Lung (tissue), 12 donors: ENCODE measurements around the gene TERB2. TPM values are rescaled to one million over a fixed set of nuclear protein-coding genes. Genes with fewer than 3 reads are reported as not detected.
"Not testable (repeated sequence)": the region's sequence is repeated elsewhere in the genome, so short reads cannot be mapped to it uniquely, and the experiment has no call there.

ENCODE experiments used
- ATAC-seq: fragments of 200-7000 bp; cut with Tn5 transposase; one replicate; pipeline ENCODE4 v1.9.1; 2020; ENCODE audit warnings: moderate number of reproducible peaks; ENCODE audit not compliant: insufficient read depth, low FRiP score
- DNase-seq, 3 donors: peaks; one replicate each; pipeline ENCODE4 v3.0.0-alpha.2; 2013 to 2017
- H3K27ac ChIP-seq, 2 donors: one replicate each; pipeline ENCODE4 v1.5.1; 2013; ENCODE audit warnings: mild to moderate bottlenecking in 2 of 2, moderate library complexity in 2 of 2, control low read depth in 1 of 2, inconsistent platforms in 1 of 2, low read depth in 1 of 2, low read length in 1 of 2
- H3K27me3 ChIP-seq, 3 donors: one replicate each; pipeline ENCODE4 v1.5.1; 2013; ENCODE audit warnings: low read length in 2 of 3; ENCODE audit not compliant: control insufficient read depth in 3 of 3, insufficient read depth in 3 of 3
- H3K36me3 ChIP-seq, 4 donors: one replicate each; pipeline ENCODE4 v1.5.1; 2013; ENCODE audit warnings: low read length in 4 of 4, mild to moderate bottlenecking in 1 of 4, moderate library complexity in 1 of 4; ENCODE audit not compliant: control insufficient read depth in 4 of 4, insufficient read depth in 4 of 4
- H3K4me1 ChIP-seq, 5 donors: one replicate each; pipeline ENCODE4 v1.5.1; 2013; ENCODE audit warnings: low read length in 5 of 5, mild to moderate bottlenecking in 2 of 5, moderate library complexity in 1 of 5; ENCODE audit not compliant: control insufficient read depth in 5 of 5, insufficient read depth in 5 of 5
- H3K4me3 ChIP-seq: one replicate; pipeline ENCODE4 v1.5.1; 2013; ENCODE audit warnings: mild to moderate bottlenecking, control low read depth, moderate library complexity
- H3K9ac ChIP-seq, 2 donors: one replicate each; pipeline ENCODE4 v1.5.1; 2013; ENCODE audit warnings: low read length in 2 of 2, control low read depth in 1 of 2; ENCODE audit not compliant: insufficient read depth in 1 of 2
- H3K9me3 ChIP-seq, 4 donors: one replicate each; pipeline ENCODE4 v1.5.1; 2013; ENCODE audit warnings: low read length in 3 of 4, mild to moderate bottlenecking in 1 of 4, moderate library complexity in 1 of 4; ENCODE audit not compliant: control insufficient read depth in 4 of 4, insufficient read depth in 3 of 4
- WGBS, 2 donors: extraction: QIAGEN DNeasy Blood & Tissue Kit; methylation state at CpG; one replicate each; pipeline ENCODE4 v1.1.7; 2013; 5-methylcytosine and 5-hydroxymethylcytosine counted together
- polyA plus RNA-seq, 2 donors: library from polyadenylated mRNA; stranded (reverse); fragments of 200-250 nt; gene quantifications; one replicate each; pipeline ENCODE4 v1.2.1, GENCODE V29; 2013
- total RNA-seq, 2 donors: library from RNA; depleted of rRNA in 1 of 2; stranded (reverse); fragments of >200 nt in 1 of 2; gene quantifications; one replicate each; pipeline ENCODE4 v1.2.1, GENCODE V29; 2014 to 2021
- TF ChIP-seq, protein P1 (sequence below): IDR thresholded peaks from 2 replicates; pipeline ENCODE4 v1.5.1; 2012; ENCODE audit warnings: mild to moderate bottlenecking; ENCODE audit errors: control extremely low read depth, extremely low read depth
- donor health status: control.
- donor health status: control.
- donor health status: Bipolar disorder and iron deficiency.
- donor health status: healthy.
- donor health status: DM: yes; HTN: yes; CAD: no.

Gene TERB2
- total and polyA plus RNA-seq, 4 donors, result not detected

DNA sequence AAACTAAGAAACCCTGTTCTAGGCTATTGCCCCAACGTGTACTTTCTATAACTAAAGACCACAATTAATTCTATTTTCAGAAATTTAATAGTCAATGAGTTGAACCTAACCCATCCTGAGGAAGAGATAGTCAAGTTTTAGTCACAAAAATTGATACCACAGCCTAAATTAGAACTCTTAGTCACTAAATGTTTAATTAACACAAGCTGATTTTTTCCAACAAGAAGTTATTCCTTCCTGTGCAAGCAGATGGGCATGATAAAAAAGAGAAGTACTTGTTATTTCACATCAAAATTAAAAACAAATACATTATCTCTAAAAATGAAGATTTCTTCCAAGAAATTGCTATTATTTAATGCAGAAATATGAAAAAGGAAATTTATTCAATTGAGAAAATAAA lies 38.4 kb upstream of the TERB2 start:
- TF ChIP-seq, protein P1, sequence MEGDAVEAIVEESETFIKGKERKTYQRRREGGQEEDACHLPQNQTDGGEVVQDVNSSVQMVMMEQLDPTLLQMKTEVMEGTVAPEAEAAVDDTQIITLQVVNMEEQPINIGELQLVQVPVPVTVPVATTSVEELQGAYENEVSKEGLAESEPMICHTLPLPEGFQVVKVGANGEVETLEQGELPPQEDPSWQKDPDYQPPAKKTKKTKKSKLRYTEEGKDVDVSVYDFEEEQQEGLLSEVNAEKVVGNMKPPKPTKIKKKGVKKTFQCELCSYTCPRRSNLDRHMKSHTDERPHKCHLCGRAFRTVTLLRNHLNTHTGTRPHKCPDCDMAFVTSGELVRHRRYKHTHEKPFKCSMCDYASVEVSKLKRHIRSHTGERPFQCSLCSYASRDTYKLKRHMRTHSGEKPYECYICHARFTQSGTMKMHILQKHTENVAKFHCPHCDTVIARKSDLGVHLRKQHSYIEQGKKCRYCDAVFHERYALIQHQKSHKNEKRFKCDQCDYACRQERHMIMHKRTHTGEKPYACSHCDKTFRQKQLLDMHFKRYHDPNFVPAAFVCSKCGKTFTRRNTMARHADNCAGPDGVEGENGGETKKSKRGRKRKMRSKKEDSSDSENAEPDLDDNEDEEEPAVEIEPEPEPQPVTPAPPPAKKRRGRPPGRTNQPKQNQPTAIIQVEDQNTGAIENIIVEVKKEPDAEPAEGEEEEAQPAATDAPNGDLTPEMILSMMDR, result no peak
- ATAC-seq (no peak), DNase-seq (no peak)
- 40 to 54% methylated on average over 1 of the region's 1 CpG for whole genome bisulfite sequencing, 2 donors
- Histone ChIP-seq H3K4me1 (no peaks in the 10 kb centered on the region), H3K27ac (no peak overlapping the region), H3K4me3 (no peak overlapping the region), H3K27me3 (no peaks in the 10 kb centered on the region), H3K9ac (no peak overlapping the region), H3K36me3 (no peaks in the 10 kb centered on the region), H3K9me3 (no peaks in the 10 kb centered on the region)

DNA sequence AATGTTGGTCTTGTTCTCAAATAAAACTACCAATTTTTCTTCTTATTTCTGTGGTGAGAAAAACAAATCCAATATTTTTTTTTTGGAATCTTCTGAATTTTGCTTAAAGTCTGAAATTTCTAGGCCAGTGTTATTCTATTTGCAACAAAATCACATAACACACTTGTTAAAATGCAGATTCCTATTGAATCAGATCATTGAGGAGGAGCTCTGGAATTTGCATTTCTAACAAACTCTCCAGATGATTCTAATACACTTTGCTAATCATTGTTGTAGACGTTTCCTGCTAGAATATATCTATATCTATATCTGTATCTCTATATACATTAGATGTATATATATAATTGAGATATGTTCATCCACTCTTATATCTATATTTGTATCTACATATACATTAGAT lies 27.8 kb upstream of the TERB2 start:
- H3K9ac ChIP-seq, H3K36me3 ChIP-seq, H3K4me1 ChIP-seq, H3K9me3 ChIP-seq, DNase-seq, ATAC-seq, H3K27ac ChIP-seq, H3K27me3 ChIP-seq, H3K4me3 ChIP-seq: not testable (repeated sequence)
- 61 to 63% methylated on average over 1 of the region's 1 CpG for WGBS, 2 donors

DNA sequence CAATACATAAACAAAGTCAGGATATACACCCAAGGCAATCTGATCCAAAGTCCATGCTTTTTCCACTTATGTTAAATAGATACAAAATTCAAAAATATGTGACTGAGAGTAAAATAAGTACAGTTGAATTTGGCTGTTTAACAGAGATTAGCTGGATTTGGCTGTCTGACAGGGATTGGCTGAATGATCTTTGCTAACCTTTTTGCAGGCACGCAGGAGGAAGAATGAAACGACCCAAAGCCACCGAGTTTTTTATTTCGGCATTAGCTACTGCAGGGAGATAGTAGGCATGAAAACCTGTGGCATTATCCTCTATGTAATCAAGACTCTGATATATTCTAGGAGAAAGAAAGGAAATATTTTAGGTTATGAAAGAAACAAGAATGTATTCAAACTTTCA lies 26.2 kb upstream of the TERB2 start:
- H3K4me1 ChIP-seq, DNase-seq, H3K36me3 ChIP-seq: not testable (repeated sequence)

DNA sequence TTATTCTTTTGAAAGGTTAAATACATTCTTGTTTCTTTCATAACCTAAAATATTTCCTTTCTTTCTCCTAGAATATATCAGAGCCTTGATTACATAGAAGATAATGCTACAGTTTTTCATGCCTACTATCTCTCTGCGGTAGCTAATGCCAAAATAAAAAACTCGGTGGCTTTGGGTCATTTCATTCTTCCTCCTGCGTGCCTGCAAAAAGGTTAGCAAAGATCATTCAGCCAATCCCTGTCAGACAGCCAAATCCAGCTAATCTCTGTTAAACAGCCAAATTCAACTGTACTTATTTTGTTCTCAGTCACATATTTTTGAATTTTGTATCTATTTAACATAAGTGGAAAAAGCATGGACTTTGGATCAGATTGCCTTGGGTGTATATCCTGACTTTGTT lies 1.8 kb downstream of the TERB2 start:
- H3K9me3 ChIP-seq, ATAC-seq, H3K4me1 ChIP-seq, H3K9ac ChIP-seq, H3K36me3 ChIP-seq, H3K27ac ChIP-seq, H3K4me3 ChIP-seq, H3K27me3 ChIP-seq, DNase-seq: not testable (repeated sequence)
- 49 to 75% methylated on average over 3 of the region's 3 CpGs for WGBS, 2 donors

More for the DNA sequence above, 26.2 kb upstream of the TERB2 start:
- ATAC-seq, H3K27me3 ChIP-seq, H3K9ac ChIP-seq, H3K4me3 ChIP-seq, H3K9me3 ChIP-seq, H3K27ac ChIP-seq: not testable (repeated sequence)
- WGBS, 2 donors, result 67 to 80% methylated on average over 4 of the region's 4 CpGs

DNA sequence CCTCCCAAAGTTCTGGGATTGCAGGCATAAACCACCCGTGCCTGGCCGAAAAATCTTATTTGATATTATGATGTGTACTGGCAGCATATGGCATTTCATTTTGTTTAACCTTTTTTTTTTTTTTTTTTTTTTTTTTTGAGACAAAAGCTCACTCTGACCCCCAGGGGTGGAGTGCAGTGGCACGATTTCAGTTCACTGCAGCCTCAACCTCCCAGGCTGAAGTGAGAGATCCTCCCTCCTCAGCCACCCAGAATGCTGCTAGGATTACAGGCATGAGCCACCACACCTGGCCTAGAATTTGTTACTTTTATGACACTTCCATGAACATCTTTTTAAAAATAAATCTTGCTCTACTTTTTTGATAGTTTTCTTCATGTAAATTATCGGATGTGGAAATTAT lies 12.0 kb downstream of the TERB2 start:
- no peak overlapping the region for H3K27ac ChIP-seq
- H3K36me3 ChIP-seq, result no peaks in the 10 kb centered on the region
- H3K27me3 ChIP-seq, result no peaks in the 10 kb centered on the region
- DNase-seq, result no peak
- no peak overlapping the region for H3K9ac ChIP-seq
- ATAC-seq, result no peak
- TF ChIP-seq, protein P1, result no peak
- no peaks in the 10 kb centered on the region for H3K9me3 ChIP-seq
- no peaks in the 10 kb centered on the region for H3K4me1 ChIP-seq
- 79 to 83% methylated on average over 4 of the region's 4 CpGs for WGBS, 2 donors
- no peak overlapping the region for H3K4me3 ChIP-seq
